ENCODE measurements around the gene MEIKIN. TPM values are rescaled to one million over a fixed set of nuclear protein-coding genes. Genes with fewer than 3 reads are reported as not detected.

MEIKIN gene
- total and polyA plus RNA-seq, 2 experiments from 2014 or later = not detected

DNA sequence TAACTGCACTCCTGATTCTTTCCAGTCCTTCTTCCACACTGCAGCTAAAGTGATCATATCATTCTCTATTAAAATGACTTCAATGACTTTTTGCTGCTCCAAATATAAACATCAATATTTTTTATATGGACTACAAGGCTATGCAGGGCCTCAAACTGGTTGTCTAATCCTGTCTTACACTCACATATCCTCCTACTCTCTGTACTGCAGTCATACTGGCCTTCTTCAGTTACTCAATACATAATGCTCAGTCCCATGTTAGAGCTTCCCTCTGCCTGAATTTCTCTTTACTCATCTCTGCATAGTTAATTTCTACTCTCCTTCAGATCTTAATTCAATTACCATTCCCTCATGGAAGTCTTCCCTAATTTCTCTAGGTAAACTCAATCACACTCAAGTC is 3.4 kb downstream of the MEIKIN start:
- TF ChIP-seq EZH2phosphoT487 (IDR thresholded peaks at IDR 0.05; ENCODE audit: unreplicated experiment) (no peak), STAT1 (IDR thresholded peaks at IDR 0.05; ENCODE audit: unreplicated experiment) (no peak)
- H3K27ac ChIP-seq (ENCODE audit: low read depth) = no peak overlapping the region
- Mint-ChIP-seq H3K9me3 (no peaks in the 10 kb centered on the region), H3K36me3 (ENCODE audit: low read depth) (no peaks in the 10 kb centered on the region), H3K27ac (no peak overlapping the region), H3K27me3 (ENCODE audit: insufficient read depth, low read depth, poor library complexity) (peaks cover 3% of the 10 kb centered on the region), H3K4me3 (no peak overlapping the region), H3K4me1 (no peaks in the 10 kb centered on the region)
- H3K79me2 ChIP-seq (replicated peaks; ENCODE audit: insufficient read depth) = no peaks in the 10 kb centered on the region
- no peak overlapping the region for H3K4me3 ChIP-seq
- ATAC-seq (no peak), DNase-seq (ENCODE audit: low spot score) (no peak)
- H3F3A ChIP-seq (replicated peaks; ENCODE audit: low read depth) = no peaks in the 10 kb centered on the region
- H3K4me1 ChIP-seq (ENCODE audit: insufficient read depth) = no peaks in the 10 kb centered on the region
- no peak overlapping the region for H2AFZ ChIP-seq
- no peaks in the 10 kb centered on the region for H3K27me3 ChIP-seq (ENCODE audit: insufficient read depth)
- H4K20me1 ChIP-seq (replicated peaks; ENCODE audit: insufficient read depth) = no peaks in the 10 kb centered on the region
- no peaks in the 10 kb centered on the region for H3K9me2 ChIP-seq (ENCODE audit: insufficient read depth)
- H3K4me2 ChIP-seq = no peak overlapping the region
- H3K36me3 ChIP-seq (ENCODE audit: insufficient read depth) = no peaks in the 10 kb centered on the region

DNA sequence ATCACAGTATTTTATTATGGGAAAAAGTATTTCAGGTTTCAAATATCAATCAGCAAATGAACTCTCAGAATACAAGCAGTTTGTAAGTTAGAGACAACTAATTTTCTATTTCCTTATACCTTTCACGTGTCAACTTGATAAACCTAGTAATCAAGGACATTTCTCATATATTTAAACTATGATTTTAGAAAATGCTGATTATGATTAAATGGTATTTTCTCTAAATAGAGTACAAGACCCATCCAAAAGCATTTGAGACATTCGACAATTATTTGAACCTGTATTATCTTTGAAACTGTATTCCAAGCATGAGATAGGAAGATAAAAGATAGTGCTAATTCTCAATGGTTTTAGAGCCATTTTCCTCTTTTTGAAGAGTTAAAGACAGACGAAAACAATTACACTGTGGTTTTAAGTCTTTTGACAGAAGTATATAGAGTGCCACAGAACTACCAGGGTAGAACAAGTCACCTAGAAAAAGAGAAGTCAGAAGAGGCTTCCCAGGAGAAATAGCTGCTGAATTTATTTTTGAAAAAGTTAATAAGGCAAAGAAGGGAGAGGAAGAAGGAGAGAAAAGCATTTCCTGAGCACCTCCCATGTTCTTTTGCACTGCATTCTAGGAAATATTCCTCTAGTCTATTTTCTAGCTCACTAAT is 5.6 kb downstream of the MEIKIN start:
- Histone ChIP-seq H3K27ac (ENCODE audit: low read depth) (no peak overlapping the region), H3F3A (replicated peaks; ENCODE audit: low read depth) (no peaks in the 10 kb centered on the region), H3K4me3 (no peak overlapping the region), H3K9me2 (ENCODE audit: insufficient read depth) (no peaks in the 10 kb centered on the region), H3K4me2 (no peak overlapping the region), H3K4me1 (ENCODE audit: insufficient read depth) (no peaks in the 10 kb centered on the region), H4K20me1 (replicated peaks; ENCODE audit: insufficient read depth) (no peaks in the 10 kb centered on the region), H2AFZ (no peak overlapping the region), H3K27me3 (ENCODE audit: insufficient read depth) (no peaks in the 10 kb centered on the region), H3K79me2 (replicated peaks; ENCODE audit: insufficient read depth) (no peaks in the 10 kb centered on the region), H3K36me3 (ENCODE audit: insufficient read depth) (no peaks in the 10 kb centered on the region)
- no peak for DNase-seq (ENCODE audit: low spot score)
- ATAC-seq = no peak
- no peaks in the 10 kb centered on the region for H3K4me1 Mint-ChIP-seq
- H3K9me3 Mint-ChIP-seq = no peaks in the 10 kb centered on the region
- no peaks in the 10 kb centered on the region for H3K36me3 Mint-ChIP-seq (ENCODE audit: low read depth)
- H3K27me3 Mint-ChIP-seq (ENCODE audit: insufficient read depth, low read depth, poor library complexity) = no peaks in the 10 kb centered on the region
- no peak overlapping the region for H3K27ac Mint-ChIP-seq
- H3K4me3 Mint-ChIP-seq = no peak overlapping the region
- TF ChIP-seq JUNB (IDR thresholded peaks at IDR 0.05; ENCODE audit: unreplicated experiment) (no peak), CREB1 (CRISPR knock-in tag; IDR thresholded peaks at IDR 0.05; ENCODE audit: low read depth) (no peak), ZNF462 (CRISPR knock-in tag; IDR thresholded peaks at IDR 0.05) (no peak), CTCF (conservative IDR thresholded peaks at IDR 0.05; ENCODE audit: low read depth in 2 of 2) (no peak), ZNF331 (CRISPR knock-in tag; IDR thresholded peaks at IDR 0.05; ENCODE audit: low read depth) (no peak), ZNF114 (CRISPR knock-in tag; IDR thresholded peaks at IDR 0.05) (no peak), EZH2 (IDR thresholded peaks at IDR 0.05; ENCODE audit: low read depth, unreplicated experiment) (no peak)
- TF ChIP-seq, protein P1, sequence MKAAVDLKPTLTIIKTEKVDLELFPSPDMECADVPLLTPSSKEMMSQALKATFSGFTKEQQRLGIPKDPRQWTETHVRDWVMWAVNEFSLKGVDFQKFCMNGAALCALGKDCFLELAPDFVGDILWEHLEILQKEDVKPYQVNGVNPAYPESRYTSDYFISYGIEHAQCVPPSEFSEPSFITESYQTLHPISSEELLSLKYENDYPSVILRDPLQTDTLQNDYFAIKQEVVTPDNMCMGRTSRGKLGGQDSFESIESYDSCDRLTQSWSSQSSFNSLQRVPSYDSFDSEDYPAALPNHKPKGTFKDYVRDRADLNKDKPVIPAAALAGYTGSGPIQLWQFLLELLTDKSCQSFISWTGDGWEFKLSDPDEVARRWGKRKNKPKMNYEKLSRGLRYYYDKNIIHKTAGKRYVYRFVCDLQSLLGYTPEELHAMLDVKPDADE (IDR thresholded peaks at IDR 0.05) = no peak
